ENCODE measurements around the gene ANGPT4. TPM values are rescaled to one million over a fixed set of nuclear protein-coding genes. Genes with fewer than 3 reads are reported as not detected.

ANGPT4 gene
- total and polyA plus RNA-seq, 9 of the 15 experiments (the other 6 are each of a cell fraction or from before 2014, with no cell fraction given) = not detected

DNA sequence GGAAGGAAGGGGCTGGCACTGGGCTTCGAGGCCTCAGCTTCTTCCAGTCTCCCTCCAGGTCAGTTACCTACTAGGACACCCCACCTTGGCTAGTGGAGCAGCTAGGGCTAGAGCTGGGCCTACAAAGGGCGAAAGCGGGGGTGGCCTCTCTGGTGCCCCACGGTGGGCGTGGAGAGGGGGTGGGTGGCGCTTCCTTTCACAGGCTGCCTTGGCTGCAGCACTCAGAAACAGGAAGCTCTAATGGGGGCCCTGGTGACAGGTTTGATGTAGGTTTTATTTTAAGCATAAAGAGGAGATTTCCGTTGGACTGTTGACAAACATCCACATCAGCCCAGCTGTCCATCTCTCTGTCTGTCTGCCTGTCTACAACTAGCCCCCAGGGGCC lies 69.2 kb downstream of the ANGPT4 start:
- Histone ChIP-seq H3K4me3 (no peak overlapping the region), H3K4me1 (replicated peaks in 1 of 2; ENCODE audit: control insufficient read depth in 2 of 2, insufficient read depth in 2 of 2, low read length in 2 of 2) (peaks cover 11 to 41% of the 10 kb centered on the region in 2 experiments; a peak in 4 of 5 replicates), H3K9me1 (ENCODE audit: control insufficient read depth, insufficient read depth, low read length) (peaks cover 3% of the 10 kb centered on the region), H3K27ac (ENCODE audit: extremely low read depth, low read depth, low read length) (no peak overlapping the region), H3K79me2 (ENCODE audit: control insufficient read depth, insufficient read depth, low read length) (no peaks in the 10 kb centered on the region; the same call in 1 of the 3 replicates), H3K9ac (ENCODE audit: insufficient read depth in 1 of 2, low read depth in 2 of 2, low read length in 2 of 2) (no peak overlapping the region; a peak in 1 of 4 replicates), H3K36me3 (ENCODE audit: control insufficient read depth, insufficient read depth, low read length) (peaks cover 11% of the 10 kb centered on the region; the same call in 1 of the 3 replicates), H3K27me3 (ENCODE audit: control insufficient read depth in 2 of 2, insufficient read depth in 2 of 2, low read length in 2 of 2) (no peaks in the 10 kb centered on the region), H3K9me3 (replicated peaks; ENCODE audit: control insufficient read depth, insufficient read depth, low read depth, low read length) (no peaks in the 10 kb centered on the region), H4K20me1 (replicated peaks; ENCODE audit: control insufficient read depth, insufficient read depth, low read length) (0 out of 2 replicates have a peak, but pooled peaks cover 11% of the 10 kb centered on the region), H2AFZ (ENCODE audit: low read depth, low read length) (no peak overlapping the region), H3K4me2 (ENCODE audit: insufficient read depth, low read length) (no peak overlapping the region)
- in situ Hi-C loops (cut with MboI) (no loop called here), intact Hi-C loops (cut with micrococcal nuclease) (no loop called here)
- 79% methylated on average over 6 of the region's 7 CpGs for WGBS (ENCODE audit: insufficient coverage, low coverage, missing lambda C conversion rate)
- FAIRE-seq = no peak
- CTCF ChIA-PET (ENCODE audit: low intra/inter-chr PET ratio) = no interaction called here
- no peak for DNase-seq (ENCODE audit: extremely low read depth in 1 of 4, low spot score in 3 of 4)
- no TSS peak for BruUV-seq (replicated peaks)
- ATAC-seq = no peak
- POLR2A ChIA-PET = interaction anchor here (0.7 to 0.8 kb wide), 3 partner anchors 8 to 14 kb away, joined by 3 read pairs; partner anchors contain the start of gene FAM110A
- TF ChIP-seq ATF7 (IDR thresholded peaks at IDR 0.05) (no peak), MCM2 (IDR thresholded peaks at IDR 0.05; ENCODE audit: low read depth) (no peak), PURB (CRISPR knock-in tag; IDR thresholded peaks at IDR 0.05; ENCODE audit: low read depth) (no peak), NR1H2 (CRISPR knock-in tag; IDR thresholded peaks at IDR 0.05) (no peak), SPI1 (IDR thresholded peaks at IDR 0.05; ENCODE audit: borderline replicate concordance, low read depth, low read length) (no peak), ZNF57 (CRISPR knock-in tag; IDR thresholded peaks at IDR 0.05) (no peak), NCOA6 (IDR thresholded peaks at IDR 0.05) (no peak), ZNF146 (CRISPR knock-in tag; IDR thresholded peaks at IDR 0.05; ENCODE audit: unreplicated experiment) (no peak)
- TF ChIP-seq, protein P1, sequence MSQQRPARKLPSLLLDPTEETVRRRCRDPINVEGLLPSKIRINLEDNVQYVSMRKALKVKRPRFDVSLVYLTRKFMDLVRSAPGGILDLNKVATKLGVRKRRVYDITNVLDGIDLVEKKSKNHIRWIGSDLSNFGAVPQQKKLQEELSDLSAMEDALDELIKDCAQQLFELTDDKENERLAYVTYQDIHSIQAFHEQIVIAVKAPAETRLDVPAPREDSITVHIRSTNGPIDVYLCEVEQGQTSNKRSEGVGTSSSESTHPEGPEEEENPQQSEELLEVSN (IDR thresholded peaks at IDR 0.05; ENCODE audit: borderline replicate concordance in 1 of 2, extremely low read depth in 1 of 2, insufficient read depth in 1 of 2, insufficient read length in 1 of 2, low read depth in 1 of 2, low read length in 1 of 2, poor library complexity in 1 of 2, severe bottlenecking in 1 of 2) = no peak
- TF ChIP-seq, protein P2, sequence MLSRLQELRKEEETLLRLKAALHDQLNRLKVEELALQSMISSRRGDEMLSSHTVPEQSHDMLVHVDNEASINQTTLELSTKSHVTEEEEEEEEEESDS (CRISPR knock-in tag; IDR thresholded peaks at IDR 0.05) = no peak
- TF ChIP-seq, protein P3, sequence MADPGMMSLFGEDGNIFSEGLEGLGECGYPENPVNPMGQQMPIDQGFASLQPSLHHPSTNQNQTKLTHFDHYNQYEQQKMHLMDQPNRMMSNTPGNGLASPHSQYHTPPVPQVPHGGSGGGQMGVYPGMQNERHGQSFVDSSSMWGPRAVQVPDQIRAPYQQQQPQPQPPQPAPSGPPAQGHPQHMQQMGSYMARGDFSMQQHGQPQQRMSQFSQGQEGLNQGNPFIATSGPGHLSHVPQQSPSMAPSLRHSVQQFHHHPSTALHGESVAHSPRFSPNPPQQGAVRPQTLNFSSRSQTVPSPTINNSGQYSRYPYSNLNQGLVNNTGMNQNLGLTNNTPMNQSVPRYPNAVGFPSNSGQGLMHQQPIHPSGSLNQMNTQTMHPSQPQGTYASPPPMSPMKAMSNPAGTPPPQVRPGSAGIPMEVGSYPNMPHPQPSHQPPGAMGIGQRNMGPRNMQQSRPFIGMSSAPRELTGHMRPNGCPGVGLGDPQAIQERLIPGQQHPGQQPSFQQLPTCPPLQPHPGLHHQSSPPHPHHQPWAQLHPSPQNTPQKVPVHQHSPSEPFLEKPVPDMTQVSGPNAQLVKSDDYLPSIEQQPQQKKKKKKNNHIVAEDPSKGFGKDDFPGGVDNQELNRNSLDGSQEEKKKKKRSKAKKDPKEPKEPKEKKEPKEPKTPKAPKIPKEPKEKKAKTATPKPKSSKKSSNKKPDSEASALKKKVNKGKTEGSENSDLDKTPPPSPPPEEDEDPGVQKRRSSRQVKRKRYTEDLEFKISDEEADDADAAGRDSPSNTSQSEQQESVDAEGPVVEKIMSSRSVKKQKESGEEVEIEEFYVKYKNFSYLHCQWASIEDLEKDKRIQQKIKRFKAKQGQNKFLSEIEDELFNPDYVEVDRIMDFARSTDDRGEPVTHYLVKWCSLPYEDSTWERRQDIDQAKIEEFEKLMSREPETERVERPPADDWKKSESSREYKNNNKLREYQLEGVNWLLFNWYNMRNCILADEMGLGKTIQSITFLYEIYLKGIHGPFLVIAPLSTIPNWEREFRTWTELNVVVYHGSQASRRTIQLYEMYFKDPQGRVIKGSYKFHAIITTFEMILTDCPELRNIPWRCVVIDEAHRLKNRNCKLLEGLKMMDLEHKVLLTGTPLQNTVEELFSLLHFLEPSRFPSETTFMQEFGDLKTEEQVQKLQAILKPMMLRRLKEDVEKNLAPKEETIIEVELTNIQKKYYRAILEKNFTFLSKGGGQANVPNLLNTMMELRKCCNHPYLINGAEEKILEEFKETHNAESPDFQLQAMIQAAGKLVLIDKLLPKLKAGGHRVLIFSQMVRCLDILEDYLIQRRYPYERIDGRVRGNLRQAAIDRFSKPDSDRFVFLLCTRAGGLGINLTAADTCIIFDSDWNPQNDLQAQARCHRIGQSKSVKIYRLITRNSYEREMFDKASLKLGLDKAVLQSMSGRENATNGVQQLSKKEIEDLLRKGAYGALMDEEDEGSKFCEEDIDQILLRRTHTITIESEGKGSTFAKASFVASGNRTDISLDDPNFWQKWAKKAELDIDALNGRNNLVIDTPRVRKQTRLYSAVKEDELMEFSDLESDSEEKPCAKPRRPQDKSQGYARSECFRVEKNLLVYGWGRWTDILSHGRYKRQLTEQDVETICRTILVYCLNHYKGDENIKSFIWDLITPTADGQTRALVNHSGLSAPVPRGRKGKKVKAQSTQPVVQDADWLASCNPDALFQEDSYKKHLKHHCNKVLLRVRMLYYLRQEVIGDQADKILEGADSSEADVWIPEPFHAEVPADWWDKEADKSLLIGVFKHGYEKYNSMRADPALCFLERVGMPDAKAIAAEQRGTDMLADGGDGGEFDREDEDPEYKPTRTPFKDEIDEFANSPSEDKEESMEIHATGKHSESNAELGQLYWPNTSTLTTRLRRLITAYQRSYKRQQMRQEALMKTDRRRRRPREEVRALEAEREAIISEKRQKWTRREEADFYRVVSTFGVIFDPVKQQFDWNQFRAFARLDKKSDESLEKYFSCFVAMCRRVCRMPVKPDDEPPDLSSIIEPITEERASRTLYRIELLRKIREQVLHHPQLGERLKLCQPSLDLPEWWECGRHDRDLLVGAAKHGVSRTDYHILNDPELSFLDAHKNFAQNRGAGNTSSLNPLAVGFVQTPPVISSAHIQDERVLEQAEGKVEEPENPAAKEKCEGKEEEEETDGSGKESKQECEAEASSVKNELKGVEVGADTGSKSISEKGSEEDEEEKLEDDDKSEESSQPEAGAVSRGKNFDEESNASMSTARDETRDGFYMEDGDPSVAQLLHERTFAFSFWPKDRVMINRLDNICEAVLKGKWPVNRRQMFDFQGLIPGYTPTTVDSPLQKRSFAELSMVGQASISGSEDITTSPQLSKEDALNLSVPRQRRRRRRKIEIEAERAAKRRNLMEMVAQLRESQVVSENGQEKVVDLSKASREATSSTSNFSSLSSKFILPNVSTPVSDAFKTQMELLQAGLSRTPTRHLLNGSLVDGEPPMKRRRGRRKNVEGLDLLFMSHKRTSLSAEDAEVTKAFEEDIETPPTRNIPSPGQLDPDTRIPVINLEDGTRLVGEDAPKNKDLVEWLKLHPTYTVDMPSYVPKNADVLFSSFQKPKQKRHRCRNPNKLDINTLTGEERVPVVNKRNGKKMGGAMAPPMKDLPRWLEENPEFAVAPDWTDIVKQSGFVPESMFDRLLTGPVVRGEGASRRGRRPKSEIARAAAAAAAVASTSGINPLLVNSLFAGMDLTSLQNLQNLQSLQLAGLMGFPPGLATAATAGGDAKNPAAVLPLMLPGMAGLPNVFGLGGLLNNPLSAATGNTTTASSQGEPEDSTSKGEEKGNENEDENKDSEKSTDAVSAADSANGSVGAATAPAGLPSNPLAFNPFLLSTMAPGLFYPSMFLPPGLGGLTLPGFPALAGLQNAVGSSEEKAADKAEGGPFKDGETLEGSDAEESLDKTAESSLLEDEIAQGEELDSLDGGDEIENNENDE (IDR thresholded peaks at IDR 0.05; ENCODE audit: low read depth, low read length) = no peak

Measured in K562 (cell line).